ENCODE results near the gene MARK2.

The MARK2 gene

DNA sequence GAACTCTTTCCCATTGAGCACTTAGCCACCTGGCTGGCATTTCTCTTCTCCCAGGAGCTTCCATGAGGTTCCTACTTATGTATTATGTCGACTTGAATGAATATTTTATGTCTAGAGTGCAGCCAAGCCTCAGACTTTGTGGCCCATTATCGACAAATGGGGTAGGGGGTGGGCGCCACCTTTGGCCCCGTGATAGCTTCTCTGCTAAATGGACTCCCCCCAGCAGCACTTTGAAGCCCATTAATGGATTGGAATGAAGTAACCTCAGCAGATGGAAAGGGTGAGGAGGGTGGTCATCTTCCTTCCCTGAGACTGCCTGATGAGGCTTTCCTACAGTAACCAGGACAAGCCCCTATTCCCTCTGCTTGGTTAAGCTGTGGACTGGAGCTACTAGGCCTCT, 5.9 kb downstream of the MARK2 start:
- ATAC-seq: no peak
- no peak for TF ChIP-seq ZNF8 (CRISPR knock-in tag; IDR thresholded peaks at IDR 0.05)
- TF ChIP-seq ARNTL (CRISPR knock-in tag; IDR thresholded peaks at IDR 0.05; ENCODE audit: borderline replicate concordance, low read depth): no peak
- no peak for TF ChIP-seq SNAI2 (CRISPR knock-in tag; IDR thresholded peaks at IDR 0.05)
- no peak for TF ChIP-seq ZNF70 (CRISPR knock-in tag; IDR thresholded peaks at IDR 0.05)
- TF ChIP-seq, protein P1, sequence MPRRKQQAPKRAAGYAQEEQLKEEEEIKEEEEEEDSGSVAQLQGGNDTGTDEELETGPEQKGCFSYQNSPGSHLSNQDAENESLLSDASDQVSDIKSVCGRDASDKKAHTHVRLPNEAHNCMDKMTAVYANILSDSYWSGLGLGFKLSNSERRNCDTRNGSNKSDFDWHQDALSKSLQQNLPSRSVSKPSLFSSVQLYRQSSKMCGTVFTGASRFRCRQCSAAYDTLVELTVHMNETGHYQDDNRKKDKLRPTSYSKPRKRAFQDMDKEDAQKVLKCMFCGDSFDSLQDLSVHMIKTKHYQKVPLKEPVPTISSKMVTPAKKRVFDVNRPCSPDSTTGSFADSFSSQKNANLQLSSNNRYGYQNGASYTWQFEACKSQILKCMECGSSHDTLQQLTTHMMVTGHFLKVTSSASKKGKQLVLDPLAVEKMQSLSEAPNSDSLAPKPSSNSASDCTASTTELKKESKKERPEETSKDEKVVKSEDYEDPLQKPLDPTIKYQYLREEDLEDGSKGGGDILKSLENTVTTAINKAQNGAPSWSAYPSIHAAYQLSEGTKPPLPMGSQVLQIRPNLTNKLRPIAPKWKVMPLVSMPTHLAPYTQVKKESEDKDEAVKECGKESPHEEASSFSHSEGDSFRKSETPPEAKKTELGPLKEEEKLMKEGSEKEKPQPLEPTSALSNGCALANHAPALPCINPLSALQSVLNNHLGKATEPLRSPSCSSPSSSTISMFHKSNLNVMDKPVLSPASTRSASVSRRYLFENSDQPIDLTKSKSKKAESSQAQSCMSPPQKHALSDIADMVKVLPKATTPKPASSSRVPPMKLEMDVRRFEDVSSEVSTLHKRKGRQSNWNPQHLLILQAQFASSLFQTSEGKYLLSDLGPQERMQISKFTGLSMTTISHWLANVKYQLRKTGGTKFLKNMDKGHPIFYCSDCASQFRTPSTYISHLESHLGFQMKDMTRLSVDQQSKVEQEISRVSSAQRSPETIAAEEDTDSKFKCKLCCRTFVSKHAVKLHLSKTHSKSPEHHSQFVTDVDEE (CRISPR knock-in tag; IDR thresholded peaks at IDR 0.05): no peak
- no peak for TF ChIP-seq ZFP30 (CRISPR knock-in tag; IDR thresholded peaks at IDR 0.05)
- no peak for TF ChIP-seq PPARA (CRISPR knock-in tag; IDR thresholded peaks at IDR 0.05; ENCODE audit: borderline replicate concordance)
- TF ChIP-seq, protein P2, sequence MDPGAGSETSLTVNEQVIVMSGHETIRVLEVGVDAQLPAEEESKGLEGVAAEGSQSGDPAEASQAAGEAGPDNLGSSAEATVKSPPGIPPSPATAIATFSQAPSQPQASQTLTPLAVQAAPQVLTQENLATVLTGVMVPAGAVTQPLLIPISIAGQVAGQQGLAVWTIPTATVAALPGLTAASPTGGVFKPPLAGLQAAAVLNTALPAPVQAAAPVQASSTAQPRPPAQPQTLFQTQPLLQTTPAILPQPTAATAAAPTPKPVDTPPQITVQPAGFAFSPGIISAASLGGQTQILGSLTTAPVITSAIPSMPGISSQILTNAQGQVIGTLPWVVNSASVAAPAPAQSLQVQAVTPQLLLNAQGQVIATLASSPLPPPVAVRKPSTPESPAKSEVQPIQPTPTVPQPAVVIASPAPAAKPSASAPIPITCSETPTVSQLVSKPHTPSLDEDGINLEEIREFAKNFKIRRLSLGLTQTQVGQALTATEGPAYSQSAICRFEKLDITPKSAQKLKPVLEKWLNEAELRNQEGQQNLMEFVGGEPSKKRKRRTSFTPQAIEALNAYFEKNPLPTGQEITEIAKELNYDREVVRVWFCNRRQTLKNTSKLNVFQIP (CRISPR knock-in tag; IDR thresholded peaks at IDR 0.05; ENCODE audit: borderline replicate concordance, low read depth): no peak
- TF ChIP-seq ZC3H10 (CRISPR knock-in tag; IDR thresholded peaks at IDR 0.05): no peak
- no peak for TF ChIP-seq OSR1 (CRISPR knock-in tag; IDR thresholded peaks at IDR 0.05)
- no peak for TF ChIP-seq ESRRG (CRISPR knock-in tag; IDR thresholded peaks at IDR 0.05)
- TF ChIP-seq CSDC2 (CRISPR knock-in tag; IDR thresholded peaks at IDR 0.05): no peak

DNA sequence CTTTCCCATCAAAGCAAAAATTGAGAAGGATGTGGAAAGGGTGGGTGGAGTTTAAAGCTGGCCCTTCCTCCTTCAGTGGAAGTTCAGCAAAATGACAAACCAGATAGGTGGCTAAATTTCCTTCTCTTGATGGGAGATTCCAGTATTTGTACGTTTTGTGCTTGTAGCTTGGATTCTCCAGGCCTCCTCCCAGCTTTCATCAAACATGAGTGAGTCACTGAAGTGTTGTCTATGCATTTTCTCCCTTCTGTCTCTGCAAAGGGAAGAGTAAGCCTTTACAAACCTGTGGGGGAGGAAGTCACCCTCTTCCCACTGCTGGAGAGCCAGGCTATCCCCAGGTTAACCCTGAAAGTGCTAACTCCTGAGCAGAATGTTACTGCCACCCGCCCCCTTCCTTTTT, 6.4 kb downstream of the MARK2 start:
- peak; percentile 53 for ATAC-seq
- TF ChIP-seq ZFP30 (CRISPR knock-in tag; IDR thresholded peaks at IDR 0.05) (no peak), TCF4 (CRISPR knock-in tag; IDR thresholded peaks at IDR 0.05; ENCODE audit: borderline replicate concordance) (no peak), GLIS3 (CRISPR knock-in tag; IDR thresholded peaks at IDR 0.05) (no peak), PPARA (CRISPR knock-in tag; IDR thresholded peaks at IDR 0.05; ENCODE audit: borderline replicate concordance) (no peak)
- TF ChIP-seq, protein P3, sequence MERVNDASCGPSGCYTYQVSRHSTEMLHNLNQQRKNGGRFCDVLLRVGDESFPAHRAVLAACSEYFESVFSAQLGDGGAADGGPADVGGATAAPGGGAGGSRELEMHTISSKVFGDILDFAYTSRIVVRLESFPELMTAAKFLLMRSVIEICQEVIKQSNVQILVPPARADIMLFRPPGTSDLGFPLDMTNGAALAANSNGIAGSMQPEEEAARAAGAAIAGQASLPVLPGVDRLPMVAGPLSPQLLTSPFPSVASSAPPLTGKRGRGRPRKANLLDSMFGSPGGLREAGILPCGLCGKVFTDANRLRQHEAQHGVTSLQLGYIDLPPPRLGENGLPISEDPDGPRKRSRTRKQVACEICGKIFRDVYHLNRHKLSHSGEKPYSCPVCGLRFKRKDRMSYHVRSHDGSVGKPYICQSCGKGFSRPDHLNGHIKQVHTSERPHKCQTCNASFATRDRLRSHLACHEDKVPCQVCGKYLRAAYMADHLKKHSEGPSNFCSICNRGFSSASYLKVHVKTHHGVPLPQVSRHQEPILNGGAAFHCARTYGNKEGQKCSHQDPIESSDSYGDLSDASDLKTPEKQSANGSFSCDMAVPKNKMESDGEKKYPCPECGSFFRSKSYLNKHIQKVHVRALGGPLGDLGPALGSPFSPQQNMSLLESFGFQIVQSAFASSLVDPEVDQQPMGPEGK (CRISPR knock-in tag; IDR thresholded peaks at IDR 0.05; ENCODE audit: borderline replicate concordance): no peak

DNA sequence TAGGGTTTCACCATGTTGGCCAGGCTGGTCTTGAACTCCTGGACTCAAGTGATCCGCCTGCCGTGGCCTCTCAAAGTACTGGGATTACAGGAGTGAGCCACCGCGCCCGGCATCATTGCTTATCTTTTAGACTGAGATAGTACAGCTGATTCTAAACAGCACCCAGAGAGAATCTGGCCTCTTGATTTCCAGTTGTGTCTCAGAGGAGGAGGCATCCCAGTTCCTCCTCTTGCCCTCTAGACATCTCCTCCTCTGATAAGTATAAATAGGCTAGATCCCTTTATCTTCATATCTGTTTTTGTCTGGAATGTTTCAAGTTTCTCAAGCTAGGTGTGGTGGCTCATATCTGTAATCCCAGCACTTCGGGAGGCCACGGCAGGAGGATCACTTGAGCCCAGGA, 7.0 kb downstream of the MARK2 start:
- no peak for TF ChIP-seq ZNF565 (CRISPR knock-in tag; conservative IDR thresholded peaks at IDR 0.05; ENCODE audit: low read depth)
- TF ChIP-seq, protein P2 (CRISPR knock-in tag; IDR thresholded peaks at IDR 0.05; ENCODE audit: borderline replicate concordance, low read depth): no peak
- TF ChIP-seq, protein P1 (CRISPR knock-in tag; IDR thresholded peaks at IDR 0.05): no peak
- no peak for TF ChIP-seq ISL1 (CRISPR knock-in tag; IDR thresholded peaks at IDR 0.05)
- TF ChIP-seq ZNF8 (CRISPR knock-in tag; IDR thresholded peaks at IDR 0.05): no peak
- no peak for TF ChIP-seq BACH2 (CRISPR knock-in tag; IDR thresholded peaks at IDR 0.05; ENCODE audit: borderline replicate concordance)
- no peak for TF ChIP-seq RARB (CRISPR knock-in tag; IDR thresholded peaks at IDR 0.05)
- TF ChIP-seq, protein P4, sequence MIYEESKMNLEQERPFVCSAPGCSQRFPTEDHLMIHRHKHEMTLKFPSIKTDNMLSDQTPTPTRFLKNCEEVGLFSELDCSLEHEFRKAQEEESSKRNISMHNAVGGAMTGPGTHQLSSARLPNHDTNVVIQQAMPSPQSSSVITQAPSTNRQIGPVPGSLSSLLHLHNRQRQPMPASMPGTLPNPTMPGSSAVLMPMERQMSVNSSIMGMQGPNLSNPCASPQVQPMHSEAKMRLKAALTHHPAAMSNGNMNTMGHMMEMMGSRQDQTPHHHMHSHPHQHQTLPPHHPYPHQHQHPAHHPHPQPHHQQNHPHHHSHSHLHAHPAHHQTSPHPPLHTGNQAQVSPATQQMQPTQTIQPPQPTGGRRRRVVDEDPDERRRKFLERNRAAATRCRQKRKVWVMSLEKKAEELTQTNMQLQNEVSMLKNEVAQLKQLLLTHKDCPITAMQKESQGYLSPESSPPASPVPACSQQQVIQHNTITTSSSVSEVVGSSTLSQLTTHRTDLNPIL (CRISPR knock-in tag; IDR thresholded peaks at IDR 0.05; ENCODE audit: low read depth): no peak
- no peak for TF ChIP-seq ARNTL (CRISPR knock-in tag; IDR thresholded peaks at IDR 0.05; ENCODE audit: borderline replicate concordance, low read depth)
- TF ChIP-seq OSR1 (CRISPR knock-in tag; IDR thresholded peaks at IDR 0.05): no peak
- TF ChIP-seq ZNF70 (CRISPR knock-in tag; IDR thresholded peaks at IDR 0.05): no peak

More for the DNA sequence above, 7.0 kb downstream of the MARK2 start:
- ATAC-seq: no peak
